Activated T-cell treated with anti-CD3 and anti-CD28 coated beads for 4 hours (primary cell): ENCODE results near the gene YIF1B.

ENCODE experiments used
- DNase-seq: peaks from one replicate; pipeline ENCODE4 v3.0.0-alpha.2; 2020

YIF1B gene

GRCh38 chr19:38303517-38304351 lies 12.0 kb downstream of the YIF1B start, which contains the start of gene C19orf33:
TSS of gene C19orf33 (plus strand) at chr19:38304251. CDS start at chr19:38304262, 11 bp downstream.
- no peak for DNase-seq

- DNase-seq: no peak
These were observed 16.7 kb downstream of the YIF1B start for GRCh38 chr19:38298821-38299680.

GRCh38 chr19:38294090-38294489 lies 21.7 kb downstream of the YIF1B start:
- DNase-seq: no peak

GRCh38 chr19:38293281-38293680 lies 22.5 kb downstream of the YIF1B start:
- no peak for DNase-seq

- DNase-seq: no peak
These were observed 23.9 kb downstream of the YIF1B start for GRCh38 chr19:38291855-38292254.

GRCh38 chr19:38290631-38291147 lies 25.1 kb downstream of the YIF1B start:
- no peak for DNase-seq

- DNase-seq: no peak
These were observed 25.8 kb downstream of the YIF1B start for GRCh38 chr19:38289955-38290354.

- DNase-seq: no peak
These were observed 27.5 kb downstream of the YIF1B start for GRCh38 chr19:38288123-38288855.

- no peak for DNase-seq
These were observed 28.1 kb downstream of the YIF1B start for GRCh38 chr19:38287604-38288003.

GRCh38 chr19:38285567-38285966 lies 30.2 kb downstream of the YIF1B start:
- DNase-seq: no peak

- DNase-seq: no peak
These were observed 31.3 kb downstream of the YIF1B start for GRCh38 chr19:38284422-38284821.

- DNase-seq: no peak
These were observed 32.5 kb downstream of the YIF1B start for GRCh38 chr19:38283271-38283670.

GRCh38 chr19:38281811-38282566 lies 33.8 kb downstream of the YIF1B start:
- no peak for DNase-seq

- DNase-seq: no peak
These were observed 35.5 kb downstream of the YIF1B start for GRCh38 chr19:38280030-38280921.

- no peak for DNase-seq
These were observed 37.0 kb downstream of the YIF1B start for GRCh38 chr19:38278751-38279150.

GRCh38 chr19:38277969-38278680 lies 37.6 kb downstream of the YIF1B start:
- DNase-seq: no peak

GRCh38 chr19:38277549-38277948 lies 38.2 kb downstream of the YIF1B start:
- no peak for DNase-seq

GRCh38 chr19:38276942-38277517 lies 38.7 kb downstream of the YIF1B start:
- DNase-seq: no peak

- DNase-seq: no peak
These were observed 41.0 kb downstream of the YIF1B start for GRCh38 chr19:38274739-38275138.

- no peak for DNase-seq
These were observed 42.2 kb downstream of the YIF1B start for GRCh38 chr19:38273499-38273898.
